ENCODE measurements around the gene HSPG2.
"Not testable (repeated sequence)": the region's sequence is repeated elsewhere in the genome, so short reads cannot be mapped to it uniquely, and the experiment has no call there.

The HSPG2 gene

DNA sequence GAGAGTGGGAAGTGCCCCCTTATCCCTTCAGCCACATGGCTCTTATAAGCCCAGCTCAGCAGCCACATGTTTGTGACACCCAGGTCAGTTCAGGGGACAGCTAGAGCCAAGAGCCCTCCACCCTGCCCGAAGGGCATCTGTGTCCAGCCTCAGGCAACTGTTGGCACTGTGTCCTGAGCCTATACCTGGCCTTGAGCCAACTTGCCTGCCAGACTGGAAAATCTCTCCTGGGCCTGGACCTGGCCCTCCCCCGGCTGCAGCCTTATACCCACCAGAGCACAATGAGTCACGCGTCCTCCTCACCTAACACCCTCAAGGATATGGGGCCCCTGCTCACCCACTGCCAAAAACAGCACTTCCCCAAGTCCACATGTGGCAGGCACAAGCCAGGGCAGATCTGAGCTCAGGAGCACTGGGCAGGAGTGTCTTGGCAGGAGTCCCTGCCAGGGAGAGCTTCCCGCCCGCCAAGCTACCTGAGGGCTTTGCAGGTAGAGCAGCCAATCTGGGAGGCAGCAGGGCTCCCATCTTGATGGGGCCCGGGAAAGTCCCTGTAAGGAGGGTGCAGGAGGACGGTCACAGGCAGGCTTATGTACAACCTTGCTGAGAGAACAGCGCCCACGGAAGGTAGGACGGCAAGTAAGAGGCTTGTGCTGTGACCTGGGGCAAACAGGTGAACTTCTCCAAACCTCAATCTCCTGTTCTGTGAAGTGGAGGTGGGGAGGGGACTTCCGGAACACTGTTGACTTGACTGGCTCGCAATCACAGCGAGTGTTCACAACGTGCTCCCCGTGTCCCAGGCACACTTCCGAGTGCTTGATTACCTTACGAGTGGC lies 19.8 kb upstream of the HSPG2 start:
- H3K27ac ChIP-seq = peak overlapping the region; percentile 56
- peak; percentile 95 for DNase-seq (ENCODE audit: low read depth, low spot score)

GRCh38 chr1:21955501-21956281 lies 18.6 kb upstream of the HSPG2 start:
- peak; percentile 49 for DNase-seq (ENCODE audit: low read depth, low spot score)
- H3K27ac ChIP-seq = peak overlapping the region; percentile 56

- no peak for DNase-seq (ENCODE audit: low read depth, low spot score)
- H3K27ac ChIP-seq = peak overlapping the region; percentile 56
Observed at GRCh38 chr1:21955058-21955457, 17.9 kb upstream of the HSPG2 start.

DNA sequence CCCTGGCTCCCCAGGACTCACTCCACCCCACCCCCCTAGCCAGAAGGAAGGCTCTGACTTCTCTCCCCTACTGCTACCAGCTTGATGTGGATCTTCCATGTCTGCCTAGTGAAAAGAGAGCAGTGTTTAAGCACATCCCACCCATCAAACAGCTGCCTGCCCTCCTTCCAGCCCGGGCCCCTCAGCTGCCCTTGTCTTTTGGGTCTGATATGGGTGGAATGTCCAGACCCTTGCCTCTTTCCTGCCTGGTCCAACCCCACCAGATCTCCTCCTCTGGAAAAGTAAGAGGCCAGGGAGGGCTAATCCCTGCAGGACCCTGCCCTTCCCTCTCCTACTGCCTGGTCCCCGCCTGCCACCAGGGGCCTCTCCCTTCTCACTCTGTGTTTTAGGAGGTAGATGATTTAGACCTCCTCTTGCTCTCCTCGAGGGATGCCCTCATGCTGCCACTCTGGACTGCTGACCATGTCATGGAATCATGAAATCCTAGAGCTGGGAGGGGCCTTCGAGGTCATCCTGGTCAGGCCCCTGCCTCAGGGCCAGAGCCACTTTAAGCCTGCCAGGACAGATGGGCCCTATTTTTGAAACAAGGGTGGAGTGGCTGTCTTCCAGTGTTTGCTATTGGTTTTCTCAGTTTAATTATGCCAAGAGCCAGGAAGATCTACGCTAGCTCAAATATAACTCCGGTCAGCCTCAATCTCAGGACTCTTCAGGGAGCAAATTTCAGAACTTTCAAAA lies 15.8 kb upstream of the HSPG2 start:
- DNase-seq (ENCODE audit: low read depth, low spot score) = no peak
- H3K27ac ChIP-seq = no peak overlapping the region

DNA sequence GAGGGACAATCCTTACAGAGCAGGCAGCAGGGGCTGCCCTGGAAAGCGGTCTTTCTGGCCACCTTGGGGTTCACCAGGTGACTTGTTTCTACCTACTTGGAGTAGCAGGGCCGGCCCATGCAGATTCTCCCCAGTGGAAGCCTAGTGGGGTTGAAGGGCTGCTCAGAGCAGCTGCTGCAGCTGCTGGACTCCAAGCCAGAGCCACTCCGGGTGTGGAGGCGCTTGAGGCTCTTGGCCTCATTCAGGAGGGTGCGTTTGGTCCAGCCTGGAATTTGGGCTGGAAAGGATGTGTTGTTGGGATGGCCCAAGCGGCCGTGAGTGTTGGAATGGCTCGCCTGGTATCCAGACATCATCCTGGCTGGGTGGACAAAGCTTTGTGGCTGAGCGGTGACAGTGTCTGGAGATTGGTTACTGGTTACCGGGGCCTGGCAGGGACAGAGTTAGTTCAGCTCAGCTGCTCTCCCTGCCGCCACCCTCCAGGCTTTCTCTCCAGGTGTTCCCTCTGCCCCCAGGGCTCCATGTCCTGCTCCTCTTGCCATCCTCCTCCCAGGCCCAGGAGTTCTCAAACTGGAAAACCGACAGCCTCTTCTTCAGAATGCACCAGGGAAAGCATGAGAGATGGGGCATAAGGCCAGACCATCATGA lies 14.2 kb upstream of the HSPG2 start:
- H3K27ac ChIP-seq = no peak overlapping the region
- DNase-seq (ENCODE audit: low read depth, low spot score) = no peak

DNA sequence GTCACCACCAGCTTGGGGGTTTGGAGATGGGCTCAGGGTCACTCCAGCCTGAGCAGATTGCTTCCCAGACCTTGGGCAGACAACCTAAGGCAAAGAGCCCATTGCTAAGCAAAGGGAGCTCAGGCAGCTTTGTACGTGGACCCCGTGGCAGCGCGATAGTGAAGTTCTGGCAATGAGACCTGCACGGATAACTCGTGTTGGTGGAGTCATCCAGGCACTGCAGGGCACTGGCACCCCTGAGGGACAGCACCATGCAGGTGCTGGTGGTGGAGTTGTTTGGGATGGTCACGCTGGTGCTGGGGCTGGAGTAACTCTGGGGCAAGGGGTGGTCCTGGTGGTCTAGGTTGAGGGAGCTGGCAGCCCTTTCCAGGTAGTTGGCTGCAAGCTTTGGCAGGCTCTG lies 13.6 kb upstream of the HSPG2 start:
- no peak overlapping the region for H3K27ac ChIP-seq
- no peak for DNase-seq (ENCODE audit: low read depth, low spot score)

DNA sequence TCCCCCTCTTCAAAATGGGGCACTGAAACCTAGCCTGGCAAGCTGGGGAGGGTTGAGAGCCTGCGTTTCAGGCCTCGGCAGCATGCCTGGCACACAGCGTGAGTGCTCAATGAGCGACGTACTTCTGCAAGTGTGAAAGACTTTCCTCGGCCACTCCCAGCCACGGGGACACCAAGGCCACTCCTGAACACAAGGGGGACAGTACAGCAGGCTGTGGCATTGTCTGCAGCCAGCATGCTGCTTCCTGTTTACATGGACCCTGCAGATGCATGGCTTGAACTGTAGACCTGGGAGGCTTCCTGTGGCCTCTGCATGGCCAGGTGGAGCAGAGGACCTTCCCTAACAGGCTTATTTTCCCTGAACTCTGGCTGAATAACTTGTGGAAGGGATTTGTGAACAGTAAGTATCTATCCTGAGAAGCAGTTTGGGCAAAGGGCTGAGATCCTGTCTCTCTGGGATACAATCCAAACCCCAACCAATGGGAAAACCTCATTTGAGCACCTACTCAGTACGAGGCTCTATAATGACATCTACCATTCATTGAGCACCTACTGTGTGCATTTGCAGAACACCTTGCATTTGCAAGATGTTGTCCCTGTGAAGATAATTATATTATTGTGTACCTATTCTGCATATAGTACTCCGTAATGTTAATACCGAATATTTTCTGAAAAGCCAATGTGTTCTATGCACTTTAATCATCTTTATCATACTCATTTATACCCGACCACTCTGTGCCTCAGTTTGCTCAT lies 9.9 kb upstream of the HSPG2 start:
- DNase-seq (ENCODE audit: low read depth, low spot score) = no peak
- H3K27ac ChIP-seq = no peak overlapping the region

- H3K27ac ChIP-seq = no peak overlapping the region
- DNase-seq (ENCODE audit: low read depth, low spot score) = no peak
Observed at GRCh38 chr1:21944733-21945073, 7.6 kb upstream of the HSPG2 start.

- not testable (repeated sequence) for H3K27ac ChIP-seq; DNase-seq (ENCODE audit: low read depth, low spot score)
Observed at GRCh38 chr1:21942959-21943640, 6.0 kb upstream of the HSPG2 start.

DNA sequence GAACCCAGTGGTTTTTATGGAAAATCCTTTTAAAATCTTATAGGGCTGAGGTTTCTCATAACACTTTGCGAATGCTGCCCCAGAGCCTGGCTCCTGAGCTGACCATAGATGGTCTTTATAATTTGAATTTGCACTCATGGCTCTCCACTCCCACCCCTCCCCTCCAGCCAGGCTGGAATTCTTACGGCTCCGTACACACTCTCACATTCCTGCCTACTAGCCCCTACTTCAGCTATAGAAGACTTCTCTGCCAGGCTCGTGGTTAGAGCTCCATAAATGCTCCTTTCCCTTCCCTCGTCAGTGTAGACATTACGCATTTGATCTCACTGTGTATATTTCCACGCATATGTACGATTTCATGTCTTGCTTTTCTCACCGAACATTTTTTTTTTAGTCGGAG lies 5.4 kb upstream of the HSPG2 start:
- H3K27ac ChIP-seq = no peak overlapping the region
- no peak for DNase-seq (ENCODE audit: low read depth, low spot score)

GRCh38 chr1:21941370-21941769 lies 4.3 kb upstream of the HSPG2 start:
- no peak overlapping the region for H3K27ac ChIP-seq
- DNase-seq (ENCODE audit: low read depth, low spot score) = no peak

DNA sequence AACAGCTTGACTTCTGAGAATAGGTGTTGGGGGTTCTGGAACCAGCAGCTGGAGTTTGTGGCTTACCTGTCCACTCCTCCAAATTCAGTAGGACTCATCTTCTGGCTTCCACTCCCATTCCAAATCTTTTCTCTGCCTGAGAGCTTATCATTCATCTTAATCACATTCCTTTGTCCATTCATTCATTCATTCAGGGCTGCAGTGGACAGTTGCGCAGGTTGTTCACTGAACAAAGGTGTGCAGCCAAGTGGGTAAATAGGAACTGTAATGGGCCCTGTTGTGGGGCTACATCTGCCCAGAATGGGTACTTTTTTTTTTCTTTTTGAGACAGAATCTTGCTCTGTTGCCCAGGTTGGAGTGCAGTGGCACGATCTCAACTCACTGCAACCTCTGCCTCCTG lies 3.4 kb upstream of the HSPG2 start:
- peak overlapping the region; percentile 63 for H3K27ac ChIP-seq
- no peak for DNase-seq (ENCODE audit: low read depth, low spot score)

DNA sequence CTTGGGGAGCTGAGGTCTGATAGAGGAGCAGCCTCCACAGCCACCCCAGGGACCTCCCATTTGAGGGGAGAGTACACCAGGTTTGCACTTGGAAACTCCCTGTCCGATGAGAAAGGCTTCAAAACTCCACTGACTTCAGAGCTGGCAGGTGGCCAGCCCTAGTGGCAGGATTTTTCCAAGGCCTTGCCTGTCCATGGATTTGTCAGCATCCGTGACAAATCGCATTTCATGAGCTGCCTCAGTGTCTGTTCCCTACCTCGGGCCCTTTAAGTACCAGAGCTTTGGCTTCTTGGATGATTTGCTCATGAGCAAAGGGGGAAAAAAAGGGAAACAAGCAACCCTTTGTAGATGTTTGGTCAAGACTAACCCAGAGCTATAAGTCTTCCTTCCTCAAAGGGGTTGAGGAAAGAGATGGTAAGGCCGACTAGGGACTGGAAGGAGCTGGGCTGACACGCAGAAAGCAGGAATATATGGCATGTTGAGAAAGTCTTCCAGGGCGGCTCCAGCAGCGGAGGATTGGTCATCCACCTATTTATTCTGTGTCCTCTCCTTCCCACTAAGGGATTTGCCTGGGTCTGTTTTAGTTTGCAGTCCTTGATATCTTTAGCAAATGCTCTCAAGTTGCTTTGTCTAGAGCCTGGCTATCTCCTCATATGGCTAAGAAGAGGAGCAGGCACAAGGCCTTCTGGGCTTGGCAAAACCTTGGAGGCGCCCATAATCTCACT lies 2.7 kb upstream of the HSPG2 start:
- peak overlapping the region; percentile 63 for H3K27ac ChIP-seq
- DNase-seq (ENCODE audit: low read depth, low spot score) = peak; percentile 79

GRCh38 chr1:21938732-21939538 lies 1.8 kb upstream of the HSPG2 start:
- DNase-seq (ENCODE audit: low read depth, low spot score) = no peak
- H3K27ac ChIP-seq = peak overlapping the region; percentile 63

- DNase-seq (ENCODE audit: low read depth, low spot score) = no peak
Observed at GRCh38 chr1:21937372-21938121, 437 bp upstream of the HSPG2 start.

DNA sequence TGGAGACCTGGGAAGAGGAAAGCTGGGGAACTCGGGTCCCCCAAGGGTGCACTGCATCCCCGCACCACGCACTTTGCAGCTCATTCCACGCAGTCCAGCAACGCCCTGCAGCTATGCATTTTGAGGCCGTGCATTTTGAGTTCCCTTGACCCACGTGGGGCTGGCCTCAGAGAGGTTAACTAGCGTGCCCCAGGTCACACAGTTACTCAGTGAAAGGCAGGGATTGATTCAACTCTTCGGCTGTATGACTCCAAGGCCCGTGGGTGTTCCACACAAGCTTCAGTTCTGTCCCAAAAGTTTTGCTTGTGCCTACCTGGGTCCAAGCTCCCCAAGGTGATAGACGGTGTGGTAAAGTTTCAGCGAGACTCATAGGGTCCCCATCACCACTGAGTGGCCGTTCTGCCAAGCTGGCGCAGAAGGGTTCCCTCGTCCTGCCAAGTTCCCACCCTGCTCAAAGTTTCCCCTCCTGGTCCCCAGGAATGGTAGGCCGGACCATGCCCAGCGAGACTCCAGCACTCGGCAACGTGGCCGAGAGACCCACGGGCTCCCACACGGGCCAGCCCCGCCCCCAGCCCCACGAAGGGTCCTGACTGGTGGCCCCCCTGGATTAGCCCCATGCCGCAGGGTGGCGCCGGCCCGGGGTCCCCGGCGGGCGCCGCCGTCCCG lies 611 bp downstream of the HSPG2 start:
- DNase-seq (ENCODE audit: low read depth, low spot score) = no peak
- H3K27ac ChIP-seq = peak overlapping the region; percentile 93

More at GRCh38 chr1:21937372-21938121, 437 bp upstream of the HSPG2 start:
- peak overlapping the region; percentile 93 for H3K27ac ChIP-seq

All from epithelial cell of prostate (primary cell).